ENCODE results near the gene PRDM16.

- TF ChIP-seq CTCF (conservative IDR thresholded peaks at IDR 0.05; ENCODE audit: low read depth, low read length) = no peak
- TF ChIP-seq POLR2A (IDR thresholded peaks at IDR 0.05; ENCODE audit: low read depth, low read length) = no peak
- no peak for TF ChIP-seq USF2 (IDR thresholded peaks at IDR 0.05; ENCODE audit: low read depth, low read length)
- TF ChIP-seq RAD21 (IDR thresholded peaks at IDR 0.05; ENCODE audit: low read length) = no peak
Measured at GRCh38 chr1:3384407-3384806, 315.4 kb downstream of the PRDM16 start.
